Measurements from ENCODE around the gene EHD4. TPM values are rescaled to one million over a fixed set of nuclear protein-coding genes. Genes with fewer than 3 reads are reported as not detected.

EHD4 gene
- polyA plus RNA-seq, 1 of the 3 experiments (the other 2 are of a cell fraction): 17.5 TPM

DNA sequence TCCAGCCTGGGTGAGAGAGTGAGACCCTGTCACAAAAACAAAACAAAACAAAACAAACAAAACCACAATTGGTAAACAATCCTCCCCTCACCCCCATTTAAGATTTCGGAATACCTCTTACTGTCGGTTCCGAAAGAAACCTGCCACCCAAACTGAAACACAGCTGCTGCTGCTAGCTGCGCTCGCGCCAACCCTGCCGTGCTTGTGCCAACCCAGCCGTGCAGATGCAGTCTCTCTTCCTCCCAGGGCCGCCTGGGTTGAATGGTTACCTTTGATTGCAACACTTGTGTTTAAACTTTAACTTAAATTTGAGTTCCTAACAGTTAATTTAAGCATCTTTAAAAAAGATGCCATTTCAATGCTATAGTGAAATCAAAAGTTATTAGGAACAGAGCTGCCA, 50.0 kb downstream of the EHD4 start (continued):
- TF ChIP-seq SIN3A (IDR thresholded peaks at IDR 0.05; ENCODE audit: borderline replicate concordance, low read depth, low read length) (no peak), FOXM1 (IDR thresholded peaks at IDR 0.05; ENCODE audit: low read depth) (no peak), YY1 (IDR thresholded peaks at IDR 0.05; ENCODE audit: low read depth) (no peak), ELF1 (IDR thresholded peaks at IDR 0.05) (no peak), SMC3 (IDR thresholded peaks at IDR 0.05; ENCODE audit: low read depth, low read length) (no peak)
- TF ChIP-seq, protein P1, sequence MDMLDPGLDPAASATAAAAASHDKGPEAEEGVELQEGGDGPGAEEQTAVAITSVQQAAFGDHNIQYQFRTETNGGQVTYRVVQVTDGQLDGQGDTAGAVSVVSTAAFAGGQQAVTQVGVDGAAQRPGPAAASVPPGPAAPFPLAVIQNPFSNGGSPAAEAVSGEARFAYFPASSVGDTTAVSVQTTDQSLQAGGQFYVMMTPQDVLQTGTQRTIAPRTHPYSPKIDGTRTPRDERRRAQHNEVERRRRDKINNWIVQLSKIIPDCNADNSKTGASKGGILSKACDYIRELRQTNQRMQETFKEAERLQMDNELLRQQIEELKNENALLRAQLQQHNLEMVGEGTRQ (IDR thresholded peaks at IDR 0.05; ENCODE audit: borderline replicate concordance, low read depth, low read length): no peak

GRCh38 chr15:41921639-41922038, 50.7 kb downstream of the EHD4 start:
- H3K4me2 ChIP-seq: no peak overlapping the region
- H3K27me3 ChIP-seq (ENCODE audit: insufficient read depth): no peaks in the 10 kb centered on the region
- peaks cover 5% of the 10 kb centered on the region; the same call in 1 of the 2 replicates for H3K79me2 ChIP-seq (ENCODE audit: insufficient read depth)
- 99% methylated on average over 4 of the region's 5 CpGs for WGBS (ENCODE audit: low lambda C conversion rate)
- H3K36me3 ChIP-seq (replicated peaks in 1 of 2; ENCODE audit: control insufficient read depth in 1 of 2, insufficient read depth in 2 of 2, low read length in 1 of 2): peaks cover 4 to 7% of the 10 kb centered on the region in 2 experiments
- H3K4me3 ChIP-seq (ENCODE audit: low read depth in 2 of 2, low read length in 1 of 2): no peak overlapping the region
- H3K9ac ChIP-seq: no peak overlapping the region
- no peaks in the 10 kb centered on the region for H3K9me3 ChIP-seq
- no peak overlapping the region for H2AFZ ChIP-seq (ENCODE audit: low read depth)
- H3K27ac ChIP-seq (ENCODE audit: low read depth in 2 of 2, low read length in 1 of 2): no peak overlapping the region
- peaks cover 6% of the 10 kb centered on the region for H3F3A ChIP-seq (replicated peaks; ENCODE audit: insufficient read depth)
- peaks cover 5 to 8% of the 10 kb centered on the region in 2 experiments; a peak in 2 of 4 replicates for H3K4me1 ChIP-seq (ENCODE audit: control insufficient read depth in 1 of 2, insufficient read depth in 2 of 2, low read depth in 1 of 2, low read length in 1 of 2)
- no peaks in the 10 kb centered on the region for H3K9me2 ChIP-seq
- no peak for DNase-seq
- no peak for TF ChIP-seq YY1 (IDR thresholded peaks at IDR 0.05; ENCODE audit: low read depth)
- TF ChIP-seq RXRA (IDR thresholded peaks at IDR 0.05; ENCODE audit: borderline replicate concordance, low read depth): no peak
- TF ChIP-seq NRF1 (IDR thresholded peaks at IDR 0.05; ENCODE audit: low read depth, low read length): no peak
- TF ChIP-seq MXI1 (IDR thresholded peaks at IDR 0.05; ENCODE audit: low read depth, low read length): no peak
- no peak for TF ChIP-seq RFX5 (IDR thresholded peaks at IDR 0.05; ENCODE audit: low read length)
- no peak for TF ChIP-seq TEAD4 (IDR thresholded peaks at IDR 0.05; ENCODE audit: borderline replicate concordance, insufficient read depth)
- no peak for TF ChIP-seq RAD21 (IDR thresholded peaks at IDR 0.05; ENCODE audit: low read length)
- TF ChIP-seq FOXM1 (IDR thresholded peaks at IDR 0.05; ENCODE audit: low read depth): no peak
- TF ChIP-seq SIN3A (IDR thresholded peaks at IDR 0.05; ENCODE audit: borderline replicate concordance, low read depth, low read length): no peak
- no peak for TF ChIP-seq IRF3 (IDR thresholded peaks at IDR 0.05; ENCODE audit: low read depth, low read length)
- no peak for TF ChIP-seq EZH2phosphoT487 (IDR thresholded peaks at IDR 0.05; ENCODE audit: borderline replicate concordance, low read depth)
- TF ChIP-seq FOXJ3 (CRISPR knock-in tag; IDR thresholded peaks at IDR 0.05): no peak
- TF ChIP-seq GATA2 (CRISPR knock-in tag; IDR thresholded peaks at IDR 0.05): no peak
- TF ChIP-seq, protein P1 (IDR thresholded peaks at IDR 0.05; ENCODE audit: borderline replicate concordance, low read depth, low read length): no peak
- no peak for TF ChIP-seq TAF1 (IDR thresholded peaks at IDR 0.05; ENCODE audit: borderline replicate concordance, low read depth, low read length)
- no peak for TF ChIP-seq PBX3 (IDR thresholded peaks at IDR 0.05)
- no peak for TF ChIP-seq ELF1 (IDR thresholded peaks at IDR 0.05)
- no peak for TF ChIP-seq EP300 (IDR thresholded peaks at IDR 0.05; ENCODE audit: borderline replicate concordance in 1 of 2, low read depth in 1 of 2, low read length in 1 of 2)
- TF ChIP-seq, protein P2, sequence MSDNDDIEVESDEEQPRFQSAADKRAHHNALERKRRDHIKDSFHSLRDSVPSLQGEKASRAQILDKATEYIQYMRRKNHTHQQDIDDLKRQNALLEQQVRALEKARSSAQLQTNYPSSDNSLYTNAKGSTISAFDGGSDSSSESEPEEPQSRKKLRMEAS (IDR thresholded peaks at IDR 0.05; ENCODE audit: low read depth): no peak
- TF ChIP-seq, protein P3, sequence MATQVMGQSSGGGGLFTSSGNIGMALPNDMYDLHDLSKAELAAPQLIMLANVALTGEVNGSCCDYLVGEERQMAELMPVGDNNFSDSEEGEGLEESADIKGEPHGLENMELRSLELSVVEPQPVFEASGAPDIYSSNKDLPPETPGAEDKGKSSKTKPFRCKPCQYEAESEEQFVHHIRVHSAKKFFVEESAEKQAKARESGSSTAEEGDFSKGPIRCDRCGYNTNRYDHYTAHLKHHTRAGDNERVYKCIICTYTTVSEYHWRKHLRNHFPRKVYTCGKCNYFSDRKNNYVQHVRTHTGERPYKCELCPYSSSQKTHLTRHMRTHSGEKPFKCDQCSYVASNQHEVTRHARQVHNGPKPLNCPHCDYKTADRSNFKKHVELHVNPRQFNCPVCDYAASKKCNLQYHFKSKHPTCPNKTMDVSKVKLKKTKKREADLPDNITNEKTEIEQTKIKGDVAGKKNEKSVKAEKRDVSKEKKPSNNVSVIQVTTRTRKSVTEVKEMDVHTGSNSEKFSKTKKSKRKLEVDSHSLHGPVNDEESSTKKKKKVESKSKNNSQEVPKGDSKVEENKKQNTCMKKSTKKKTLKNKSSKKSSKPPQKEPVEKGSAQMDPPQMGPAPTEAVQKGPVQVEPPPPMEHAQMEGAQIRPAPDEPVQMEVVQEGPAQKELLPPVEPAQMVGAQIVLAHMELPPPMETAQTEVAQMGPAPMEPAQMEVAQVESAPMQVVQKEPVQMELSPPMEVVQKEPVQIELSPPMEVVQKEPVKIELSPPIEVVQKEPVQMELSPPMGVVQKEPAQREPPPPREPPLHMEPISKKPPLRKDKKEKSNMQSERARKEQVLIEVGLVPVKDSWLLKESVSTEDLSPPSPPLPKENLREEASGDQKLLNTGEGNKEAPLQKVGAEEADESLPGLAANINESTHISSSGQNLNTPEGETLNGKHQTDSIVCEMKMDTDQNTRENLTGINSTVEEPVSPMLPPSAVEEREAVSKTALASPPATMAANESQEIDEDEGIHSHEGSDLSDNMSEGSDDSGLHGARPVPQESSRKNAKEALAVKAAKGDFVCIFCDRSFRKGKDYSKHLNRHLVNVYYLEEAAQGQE (IDR thresholded peaks at IDR 0.05; ENCODE audit: low read depth, low read length): no peak
- 0 out of 2 replicates have a peak, but pooled peaks cover 4% of the 10 kb centered on the region for H4K20me1 ChIP-seq (ENCODE audit: insufficient read depth)
- POLR2A ChIA-PET: no interaction called here
- CTCF ChIA-PET: interaction anchor here (2.1 kb wide), 1 partner anchor 11 kb away, joined by 5 read pairs; no protein-coding TSS in a partner anchor

Measured in SK-N-SH (cell line).